Skeletal muscle cell (primary cell): ENCODE results near the gene SLC12A4.
"Not testable (repeated sequence)": the region's sequence is repeated elsewhere in the genome, so short reads cannot be mapped to it uniquely, and the experiment has no call there.

ENCODE experiments used
- DNase-seq: peaks from one replicate; pipeline ENCODE4 v3.0.0-alpha.2; 2010; ENCODE audit warnings: low read depth
- H3K4me3 ChIP-seq: 2 replicates; pipeline ENCODE4 v1.5.1; 2011; ENCODE audit warnings: low read depth, mild to moderate bottlenecking, control low read depth, low read length, moderate library complexity

Gene SLC12A4

DNA sequence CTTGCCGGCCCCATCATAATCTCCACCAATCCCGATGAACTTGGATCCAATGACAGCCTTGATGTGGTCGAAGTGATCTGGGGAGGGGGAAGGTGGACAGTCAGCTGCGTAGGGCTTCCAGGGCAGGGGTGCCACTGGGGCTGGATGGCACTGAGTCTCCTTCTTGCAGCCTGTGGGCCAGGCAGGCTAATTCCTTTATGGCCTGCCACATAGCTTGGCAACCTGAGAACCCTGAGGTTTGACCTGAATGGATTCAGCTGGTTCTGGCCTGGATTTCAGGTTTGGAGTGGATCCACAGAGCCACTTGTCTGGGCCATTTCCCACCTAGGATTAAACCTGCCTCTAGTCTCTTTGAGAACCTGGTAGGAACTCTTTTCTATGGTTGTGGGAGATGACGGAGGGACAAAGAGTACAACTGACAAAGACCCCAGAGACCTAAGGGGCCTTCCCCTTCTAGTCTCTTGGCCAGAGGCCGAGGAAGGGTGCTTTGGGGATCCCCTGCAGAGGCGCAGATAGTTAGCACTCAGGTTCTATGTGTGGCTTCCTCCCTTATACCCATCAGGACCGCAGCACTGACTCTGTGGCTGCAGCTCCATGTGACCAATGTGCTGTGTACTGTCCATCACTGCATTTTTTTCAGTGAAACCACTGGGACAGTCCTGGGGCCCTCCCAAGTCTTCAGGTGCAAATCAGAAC is 21.0 kb upstream of the SLC12A4 start:
- H3K4me3 ChIP-seq, result no peak overlapping the region
- no peak for DNase-seq

DNA sequence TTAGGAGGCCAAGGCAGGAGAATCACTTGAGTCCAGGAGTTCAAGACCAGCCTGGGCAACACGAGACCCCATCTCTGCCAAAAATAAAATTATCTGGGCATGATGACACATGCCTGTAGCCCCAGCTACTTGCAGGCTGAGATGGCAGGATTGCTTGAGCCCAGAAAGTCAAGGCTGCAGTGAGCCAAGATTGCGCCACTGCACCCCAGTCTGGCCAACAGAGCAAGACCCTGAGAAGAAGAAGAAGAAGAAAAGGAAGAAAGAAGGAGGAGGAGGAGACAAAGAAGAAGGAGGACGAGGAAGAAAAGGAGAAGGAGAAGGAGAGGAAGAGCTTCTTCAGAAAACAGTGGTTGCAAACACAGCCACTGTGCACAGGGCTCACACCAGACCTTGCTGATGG is 20.2 kb upstream of the SLC12A4 start:
- no peak overlapping the region for H3K4me3 ChIP-seq
- no peak for DNase-seq

- no peak for DNase-seq
- H3K4me3 ChIP-seq, result no peak overlapping the region
These were observed 19.2 kb upstream of the SLC12A4 start for GRCh38 chr16:67987460-67988160.

- H3K4me3 ChIP-seq, result no peak overlapping the region
- no peak for DNase-seq
These were observed 18.5 kb upstream of the SLC12A4 start for GRCh38 chr16:67986949-67987348.

DNA sequence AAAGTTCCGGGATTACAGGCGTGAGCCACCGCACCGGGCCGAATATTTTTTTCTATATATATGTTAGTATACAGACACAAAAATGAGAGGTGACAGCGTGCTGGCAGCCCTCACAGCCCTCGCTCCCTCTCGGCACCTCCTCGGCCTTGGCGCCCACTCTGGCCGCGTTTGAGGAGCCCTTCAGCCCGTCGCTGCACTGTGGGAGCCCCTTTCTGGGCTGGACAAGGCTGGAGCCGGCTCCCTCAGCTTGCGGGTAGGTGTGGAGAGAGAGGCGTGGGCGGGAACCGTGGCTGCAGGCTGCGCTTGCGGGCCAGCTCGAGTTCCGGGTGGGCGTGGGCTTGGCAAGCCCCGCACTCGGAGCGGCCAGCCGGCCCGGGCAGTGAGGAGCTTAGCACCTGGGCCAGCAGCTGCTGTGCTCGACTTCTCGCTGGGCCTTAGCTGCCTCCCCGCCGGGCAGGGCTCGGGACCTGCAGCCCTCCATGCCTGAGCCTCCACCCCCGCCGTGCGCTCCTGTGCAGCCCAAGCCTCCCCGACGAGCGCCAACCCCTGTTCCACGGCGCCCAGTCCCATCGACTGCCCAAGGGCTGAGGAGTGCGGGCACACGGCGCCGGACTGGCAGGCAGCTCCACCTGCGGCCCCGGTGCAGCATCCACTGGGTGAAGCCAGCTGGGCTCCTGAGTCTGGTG is 13.7 kb upstream of the SLC12A4 start:
- H3K4me3 ChIP-seq, result no peak overlapping the region
- no peak for DNase-seq

DNA sequence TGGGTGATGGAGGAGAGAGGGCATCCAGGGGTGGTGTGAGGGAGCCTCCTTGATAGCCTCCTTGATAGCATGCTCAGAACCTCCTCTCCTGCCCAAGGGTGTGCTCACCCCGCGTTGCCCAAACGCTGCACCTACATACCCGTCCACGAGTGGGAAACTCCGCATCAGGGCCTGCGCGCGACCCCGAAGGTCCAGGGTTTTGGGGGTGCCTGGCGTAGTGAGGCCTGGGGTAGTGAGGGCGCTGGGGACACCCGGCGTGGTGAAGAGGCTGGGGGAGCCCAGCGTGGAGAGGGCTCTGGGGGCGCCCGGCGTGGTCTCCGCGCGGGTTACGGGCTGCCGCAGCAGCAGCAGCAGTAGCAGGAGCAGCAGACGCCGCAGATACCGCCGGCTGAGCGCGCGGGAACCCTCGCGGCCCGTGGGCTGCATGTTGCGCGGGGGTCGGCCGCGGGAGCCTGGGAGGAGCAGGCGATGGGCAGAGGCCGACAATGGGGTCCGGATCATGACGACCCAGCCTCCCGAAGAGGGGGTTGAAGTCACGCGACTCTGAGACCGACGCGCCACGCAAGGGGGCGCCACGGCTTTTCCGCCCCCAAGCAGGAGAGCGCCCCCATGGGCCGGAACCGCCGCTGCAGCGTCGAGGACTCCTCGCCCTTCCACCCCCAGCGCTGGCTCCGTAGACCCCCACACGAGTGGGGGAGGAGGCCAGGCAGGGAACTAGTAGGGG is 11.7 kb upstream of the SLC12A4 start, which contains the start of gene DPEP3:
TSS of gene DPEP3 (minus strand) at position 545 of the 724 bp plus-strand sequence. CDS start at position 426, 119 bp downstream.
- no peak for DNase-seq

GRCh38 chr16:67977469-67978227 is 9.2 kb upstream of the SLC12A4 start:
- DNase-seq, result no peak
- no peak overlapping the region for H3K4me3 ChIP-seq

More for the DNA sequence above, 11.7 kb upstream of the SLC12A4 start, which contains the start of gene DPEP3:
- H3K4me3 ChIP-seq, result no peak within 1 kb of the TSS

DNA sequence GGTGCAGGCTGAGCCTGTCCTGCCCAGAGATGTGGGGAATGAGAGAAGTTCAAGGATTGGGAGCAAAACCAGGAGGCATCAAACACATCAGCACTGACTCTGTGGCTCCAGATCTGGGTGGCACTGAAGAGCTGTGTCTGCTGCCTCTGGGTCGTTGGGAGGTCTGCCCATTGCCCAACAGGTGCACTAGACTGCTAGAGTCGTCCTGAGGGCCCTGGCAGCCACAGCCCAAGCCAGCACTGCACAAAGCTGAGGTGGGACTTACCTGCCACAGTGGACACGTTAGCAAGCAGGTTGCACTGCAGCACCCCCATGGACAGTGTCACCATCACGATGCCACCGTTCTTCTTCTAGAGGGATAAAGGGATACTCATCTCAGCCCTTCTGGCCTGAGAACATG is 8.6 kb upstream of the SLC12A4 start:
- H3K4me3 ChIP-seq, result no peak overlapping the region
- DNase-seq, result no peak

DNA sequence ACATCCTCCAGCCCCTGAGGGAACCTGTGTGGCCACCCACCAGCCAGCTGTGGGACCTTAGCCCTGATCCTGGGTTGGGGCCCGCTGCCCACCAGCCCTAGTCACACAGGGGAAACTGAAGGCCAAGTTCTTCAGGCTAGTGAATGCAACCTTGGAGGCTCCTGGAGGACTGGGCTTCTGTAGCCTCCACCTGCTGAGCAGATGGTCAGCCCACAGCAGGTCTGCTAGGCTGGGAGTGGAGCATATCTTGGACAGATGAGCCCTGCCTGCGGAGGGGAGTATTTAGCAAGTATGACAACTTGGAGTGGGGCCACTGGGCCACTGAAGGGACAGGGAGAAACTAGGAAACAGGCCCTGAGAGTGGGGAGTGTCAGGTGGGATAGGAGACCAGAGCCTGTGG is 7.8 kb upstream of the SLC12A4 start:
- DNase-seq, result no peak
- H3K4me3 ChIP-seq, result no peak overlapping the region

DNA sequence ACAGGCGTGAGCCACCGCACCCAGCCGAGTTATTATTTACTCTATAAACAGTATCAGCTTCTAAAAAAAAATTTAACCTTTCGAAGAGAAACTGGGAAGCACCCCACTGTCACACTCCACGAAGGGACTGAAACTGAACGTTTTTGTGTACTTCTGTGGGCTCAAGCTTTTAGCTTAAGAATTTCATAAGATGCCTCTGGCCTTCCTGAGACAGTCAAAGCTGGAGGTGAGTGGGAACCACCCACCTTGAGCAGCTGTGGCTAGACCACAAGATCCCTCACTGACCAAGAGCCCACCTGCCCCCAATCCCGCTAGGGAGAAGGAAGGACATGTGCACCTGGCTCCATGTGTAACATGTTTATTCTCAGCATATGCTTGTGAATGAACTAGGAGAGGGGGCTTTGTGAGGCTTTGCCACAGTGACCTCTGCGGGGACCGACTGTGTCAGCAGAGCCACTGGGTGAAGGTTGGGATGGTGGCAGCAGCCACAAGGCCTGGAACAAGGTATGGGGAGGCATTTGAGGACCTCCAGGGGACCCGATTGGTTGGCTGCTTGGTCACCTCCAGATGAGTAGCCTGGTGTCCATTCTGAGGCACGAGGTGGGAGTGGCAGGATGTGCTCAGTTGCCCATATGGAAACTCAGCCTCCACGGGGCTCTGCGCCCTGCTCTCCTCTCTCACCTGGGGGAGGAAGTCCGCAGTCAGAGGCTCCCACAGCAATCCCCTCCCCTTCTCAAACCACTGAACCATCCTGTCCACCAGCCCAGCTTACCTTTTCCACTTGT is 7.1 kb upstream of the SLC12A4 start:
- DNase-seq, result no peak
- no peak overlapping the region for H3K4me3 ChIP-seq

DNA sequence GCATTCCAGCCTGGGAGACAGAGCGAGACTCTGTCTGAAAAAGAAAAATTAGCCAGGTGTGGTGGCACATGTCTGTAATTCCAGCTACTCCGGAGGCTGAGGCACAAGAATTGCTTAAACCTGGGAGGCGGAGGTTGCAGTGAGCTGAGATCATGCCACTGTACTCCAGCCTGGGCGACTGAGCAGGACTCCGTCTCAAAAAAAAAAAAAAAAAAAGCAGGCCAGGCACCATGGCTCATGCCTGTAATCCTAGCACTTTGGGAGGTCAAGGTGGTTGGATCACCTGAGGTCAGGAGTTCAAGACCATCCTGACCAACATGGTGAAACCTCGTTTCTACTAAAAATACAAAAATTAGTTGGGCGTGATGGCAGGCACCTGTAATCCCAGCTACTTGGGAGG is 3.8 kb upstream of the SLC12A4 start:
- H3K4me3 ChIP-seq, DNase-seq: not testable (repeated sequence)

DNA sequence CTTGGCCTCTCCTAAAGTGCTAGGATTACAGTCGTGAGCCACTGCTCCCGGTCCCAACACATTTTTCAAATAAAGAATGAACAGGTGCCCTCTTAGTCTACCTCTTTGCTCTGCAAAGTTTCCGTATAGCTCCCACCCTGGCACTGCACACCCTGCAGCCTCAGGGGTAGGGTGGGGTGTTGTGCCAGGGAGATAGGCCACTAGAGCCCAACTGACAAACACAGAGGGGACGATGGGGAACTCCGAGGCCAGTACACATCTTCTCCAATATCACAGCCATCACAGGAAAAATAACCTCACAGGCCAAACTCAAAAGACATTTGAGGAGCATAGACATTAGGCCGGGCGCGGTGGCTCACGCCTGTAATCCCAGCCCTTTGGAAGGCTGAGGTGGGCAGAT is 2.7 kb upstream of the SLC12A4 start:
- H3K4me3 ChIP-seq, result no peak overlapping the region
- no peak for DNase-seq

GRCh38 chr16:67969254-67970039 is 1.0 kb upstream of the SLC12A4 start:
- peak overlapping the region; percentile 67 for H3K4me3 ChIP-seq
- DNase-seq, result no peak

DNA sequence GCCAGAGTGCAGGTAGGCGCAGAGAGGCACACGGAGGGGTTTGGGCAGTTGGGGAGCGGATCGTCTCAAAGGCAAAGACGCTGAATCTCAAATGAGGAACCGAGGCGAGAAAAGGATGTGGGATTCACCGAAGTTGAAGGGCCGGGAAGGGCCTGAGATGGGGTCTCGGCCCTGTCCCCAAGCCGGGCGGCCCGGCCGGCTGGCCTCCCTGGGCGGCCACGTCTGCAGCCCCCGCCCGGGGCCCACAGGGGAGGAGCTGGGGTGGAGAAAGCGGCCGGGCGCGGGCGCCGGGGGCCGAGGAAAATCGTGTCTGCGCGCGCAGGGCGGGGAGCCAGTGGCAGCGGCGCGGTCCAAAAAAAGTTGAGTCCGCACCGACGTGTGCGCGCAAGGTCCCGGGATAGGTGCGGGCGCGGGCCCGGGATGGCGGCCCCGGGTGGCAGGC is 458 bp downstream of the SLC12A4 start:
- no peak for DNase-seq
- H3K4me3 ChIP-seq, result peak overlapping the region; percentile 67

DNA sequence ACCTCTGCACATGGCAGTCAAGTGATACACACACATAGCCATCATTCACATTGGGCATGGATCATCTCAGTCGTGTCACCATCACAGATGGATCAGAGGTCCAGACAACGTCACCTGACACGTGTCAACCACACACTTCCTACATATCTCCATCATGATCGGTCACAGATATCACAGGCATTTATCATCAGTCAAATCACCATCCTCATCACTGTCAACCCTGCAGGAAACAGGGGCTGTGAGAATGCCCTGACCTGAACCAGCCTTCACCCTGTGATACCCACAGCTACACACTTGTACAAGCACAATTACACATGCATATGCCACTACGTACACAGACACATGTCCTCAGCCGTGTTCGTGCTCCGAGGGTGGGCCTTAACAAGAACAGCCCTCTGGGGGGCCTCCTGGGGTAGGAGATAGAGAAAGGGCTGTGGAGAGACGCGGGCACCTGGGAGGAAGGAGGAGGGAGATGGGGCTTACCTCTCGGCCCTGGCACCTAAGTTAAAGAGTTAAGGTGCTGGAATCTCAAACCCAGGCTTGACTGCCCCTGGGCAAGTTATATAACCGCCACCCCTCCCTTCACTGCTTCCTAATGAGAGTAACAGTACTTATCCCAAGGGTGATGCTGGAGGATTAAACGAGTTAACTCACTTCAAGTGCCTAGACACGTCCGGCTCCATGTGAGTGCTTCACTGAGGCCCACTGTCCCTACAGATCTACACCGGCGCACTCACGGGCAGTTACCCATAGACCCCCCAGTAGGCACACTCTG is 1.1 kb downstream of the SLC12A4 start:
- DNase-seq, result no peak
- peak overlapping the region; percentile 67 for H3K4me3 ChIP-seq

DNA sequence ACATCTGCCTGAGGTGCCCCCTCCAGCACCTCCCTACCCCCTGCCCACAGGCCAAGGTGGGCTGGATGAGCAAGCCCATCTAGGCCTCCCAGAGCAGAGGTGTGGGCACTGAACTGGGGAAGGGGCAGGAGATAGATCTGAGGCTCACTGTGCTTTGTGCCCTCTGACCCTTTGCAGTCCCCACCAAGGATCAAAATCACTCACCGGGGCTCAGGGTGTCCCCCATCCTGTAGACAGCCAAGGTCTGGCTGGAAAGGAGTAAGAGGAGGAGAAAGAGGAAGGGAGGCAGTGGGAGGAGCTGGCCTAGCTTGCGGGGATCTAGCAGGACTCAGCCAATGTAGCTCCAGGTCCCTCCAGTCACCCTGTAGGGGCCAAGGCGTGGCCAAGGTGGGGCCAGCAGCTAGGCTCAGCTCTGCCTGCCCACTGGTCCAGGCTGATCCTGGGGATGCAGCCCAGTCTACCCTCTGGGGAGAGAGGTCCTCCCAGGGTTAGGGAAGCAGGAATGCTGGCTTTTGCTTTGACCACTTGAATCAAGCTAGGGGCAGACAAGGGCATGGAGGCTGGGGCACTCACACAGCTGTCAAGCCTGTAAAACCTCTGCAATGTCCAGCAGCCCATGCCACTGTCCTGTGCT is 1.8 kb downstream of the SLC12A4 start:
- H3K4me3 ChIP-seq, result peak overlapping the region; percentile 67
- DNase-seq, result no peak
